ENCODE results near the gene CIROP.
"Not testable (repeated sequence)": the region's sequence is repeated elsewhere in the genome, so short reads cannot be mapped to it uniquely, and the experiment has no call there.

The CIROP gene

DNA sequence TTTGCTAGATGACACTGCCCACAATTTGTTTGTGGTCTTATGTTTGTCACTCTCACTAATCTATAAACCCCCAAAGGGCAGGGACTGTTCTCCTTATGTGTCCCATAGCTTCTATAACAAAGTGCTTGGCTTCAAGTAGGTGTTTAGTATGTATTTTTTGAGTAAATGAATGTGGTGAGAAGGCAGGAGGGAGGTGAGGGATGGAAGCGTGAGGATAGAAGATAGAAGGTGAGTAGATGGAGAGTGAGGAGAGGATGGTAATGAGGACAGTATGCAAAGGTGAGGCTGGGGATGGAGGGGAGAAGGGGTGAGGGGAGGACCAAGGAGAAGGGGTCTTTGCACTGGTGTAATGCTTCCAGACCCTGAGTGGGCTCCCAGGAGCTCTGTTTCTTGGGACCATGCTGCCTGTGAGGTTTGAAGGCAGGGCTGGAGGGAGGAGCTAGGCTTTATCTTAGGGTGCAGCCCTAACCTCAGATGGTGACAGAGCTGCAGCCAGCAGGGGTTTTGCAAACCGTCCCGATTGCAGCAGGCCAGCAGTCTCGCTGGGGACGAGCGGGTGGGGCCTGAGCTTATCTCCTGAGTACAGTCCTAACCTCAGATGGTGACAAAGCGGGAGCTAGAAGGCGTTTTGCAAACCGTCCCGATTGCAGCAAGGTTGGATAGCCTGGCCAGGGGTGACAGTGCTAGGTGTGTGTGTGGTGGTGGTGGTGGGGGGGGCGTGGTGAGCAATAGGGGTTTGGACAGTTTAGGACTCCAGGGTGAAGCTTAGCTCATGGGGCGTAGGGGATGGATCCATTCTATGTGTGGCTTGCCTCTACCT lies 7.8 kb upstream of the CIROP start:
- no peak for DNase-seq

DNA sequence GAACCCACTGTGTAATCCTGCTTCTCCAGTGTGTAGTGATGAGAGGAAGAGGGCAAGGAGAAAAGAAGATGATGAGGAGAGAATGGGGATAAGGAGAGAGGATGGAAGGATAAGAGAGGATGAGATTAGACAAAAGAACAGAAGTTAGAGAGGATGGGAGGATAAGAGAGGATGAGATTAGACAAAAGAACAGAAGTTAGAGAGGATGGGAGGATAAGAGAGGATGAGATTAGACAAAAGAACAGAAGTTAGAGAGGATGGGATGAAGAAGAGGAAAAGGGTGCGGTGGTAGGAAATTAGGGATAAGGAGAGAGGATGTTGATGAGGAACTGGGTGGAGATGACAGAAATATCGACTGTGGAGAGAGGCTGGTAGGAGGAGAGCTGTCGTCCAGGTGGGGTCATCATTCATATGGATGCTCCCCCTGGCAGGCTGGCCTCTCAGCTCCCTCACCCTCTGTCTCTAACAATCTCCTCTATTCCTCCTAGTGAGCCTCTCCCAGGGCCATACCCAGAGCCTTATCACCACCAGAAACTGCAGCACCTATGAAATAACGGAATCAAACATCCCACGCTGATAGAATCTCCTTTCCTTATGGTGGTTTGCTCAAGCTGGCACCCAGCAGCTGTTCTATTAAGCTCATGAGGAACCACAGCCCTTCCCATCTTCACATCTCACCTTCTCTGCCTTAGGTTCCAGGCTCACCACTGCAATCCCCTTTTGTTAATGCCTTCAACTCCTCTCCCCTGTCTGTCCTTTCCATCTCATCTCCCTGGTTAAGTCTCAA lies 6.0 kb upstream of the CIROP start:
- DNase-seq = no peak

DNA sequence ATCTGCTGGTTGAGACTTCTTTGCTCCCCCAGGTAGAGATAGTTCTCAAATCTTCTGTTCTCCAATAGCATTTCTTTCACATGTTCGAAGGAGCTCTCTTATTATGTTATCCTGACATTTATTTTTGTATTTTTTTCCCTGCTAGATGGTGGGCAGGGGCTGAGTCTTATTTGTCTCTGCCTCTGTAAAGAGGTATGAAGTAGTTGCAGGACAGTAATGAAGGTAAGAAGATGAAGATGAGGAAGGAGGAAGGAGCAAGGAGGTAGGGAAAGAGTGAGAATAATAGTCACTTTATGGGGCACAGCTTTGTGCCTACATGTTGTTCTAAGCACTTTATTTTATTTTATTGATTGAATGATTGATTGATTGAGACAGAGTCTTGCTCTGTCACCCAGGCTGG lies 5.0 kb upstream of the CIROP start:
- no peak for DNase-seq

DNA sequence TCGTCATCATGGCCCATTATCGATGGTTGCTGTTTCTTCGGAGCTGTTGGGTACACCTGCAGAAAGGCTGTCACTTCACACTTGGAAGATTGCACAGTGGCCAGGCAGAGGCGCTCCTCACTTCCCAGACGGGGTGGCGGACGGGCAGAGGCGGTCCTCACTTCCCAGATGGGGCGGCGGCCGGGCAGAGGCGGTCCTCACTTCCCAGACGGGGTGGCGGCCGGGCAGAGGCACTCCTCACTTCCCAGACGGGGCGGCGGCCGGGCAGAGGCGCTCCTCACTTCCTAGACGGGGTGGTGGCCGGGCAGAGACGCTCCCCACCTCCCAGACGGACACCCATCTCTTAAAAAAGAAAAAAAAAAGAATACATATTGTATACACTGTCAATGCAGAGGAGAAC lies 3.4 kb upstream of the CIROP start:
- DNase-seq = not testable (repeated sequence)

DNA sequence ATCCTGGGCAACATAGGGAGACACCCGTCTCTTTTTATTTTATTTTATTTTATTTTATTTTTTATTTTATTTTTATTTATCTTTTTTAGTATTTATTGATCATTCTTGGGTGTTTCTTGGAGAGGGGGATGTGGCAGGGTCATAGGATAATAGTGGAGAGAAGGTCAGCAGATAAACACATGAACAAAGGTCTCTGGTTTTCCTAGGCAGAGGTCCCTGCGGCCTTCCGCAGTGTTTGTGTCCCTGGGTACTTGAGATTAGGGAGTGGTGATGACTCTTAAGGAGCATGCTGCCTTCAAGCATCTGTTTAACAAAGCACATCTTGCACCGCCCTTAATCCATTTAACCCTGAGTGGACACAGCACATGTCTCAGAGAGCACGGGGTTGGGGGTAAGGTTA lies 2.8 kb upstream of the CIROP start:
- not testable (repeated sequence) for DNase-seq

DNA sequence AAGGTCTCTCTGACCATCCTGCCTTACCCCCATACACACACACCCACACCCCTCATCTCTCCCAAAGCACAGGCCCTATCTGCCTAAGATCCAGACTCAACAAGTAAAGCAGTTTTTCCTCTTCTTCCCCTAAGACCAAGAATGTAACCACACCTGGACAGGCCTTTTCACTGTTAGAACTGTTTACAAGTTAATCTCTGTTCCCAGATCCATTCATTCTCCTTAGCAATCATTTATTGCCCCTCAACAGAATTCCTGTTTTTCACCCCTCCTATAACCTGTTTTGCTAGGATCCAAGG lies 1.9 kb upstream of the CIROP start:
- DNase-seq = no peak

DNA sequence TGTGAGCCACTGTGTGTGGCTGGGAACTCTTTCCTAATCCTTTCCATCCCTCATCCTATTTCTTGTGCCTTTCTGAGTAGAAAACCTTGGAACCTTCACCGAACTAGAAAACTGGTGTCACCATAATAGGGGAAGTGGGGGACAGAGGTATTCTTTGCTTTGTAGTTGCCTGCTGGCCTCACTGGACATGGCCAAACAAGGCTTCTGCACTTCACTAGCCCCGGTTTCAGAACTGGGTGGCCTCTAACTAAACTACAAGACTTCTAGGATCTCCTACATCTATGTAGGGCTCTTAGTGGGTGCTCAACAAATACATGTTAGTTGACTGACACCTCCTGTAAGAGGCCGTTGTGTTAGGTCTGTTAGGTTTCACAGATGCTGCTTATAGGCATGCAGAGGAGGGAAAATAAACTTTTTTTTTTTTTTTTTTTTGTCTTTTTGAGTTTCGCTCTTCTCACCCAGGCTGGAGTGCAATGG lies 597 bp upstream of the CIROP start:
- no peak for DNase-seq

DNA sequence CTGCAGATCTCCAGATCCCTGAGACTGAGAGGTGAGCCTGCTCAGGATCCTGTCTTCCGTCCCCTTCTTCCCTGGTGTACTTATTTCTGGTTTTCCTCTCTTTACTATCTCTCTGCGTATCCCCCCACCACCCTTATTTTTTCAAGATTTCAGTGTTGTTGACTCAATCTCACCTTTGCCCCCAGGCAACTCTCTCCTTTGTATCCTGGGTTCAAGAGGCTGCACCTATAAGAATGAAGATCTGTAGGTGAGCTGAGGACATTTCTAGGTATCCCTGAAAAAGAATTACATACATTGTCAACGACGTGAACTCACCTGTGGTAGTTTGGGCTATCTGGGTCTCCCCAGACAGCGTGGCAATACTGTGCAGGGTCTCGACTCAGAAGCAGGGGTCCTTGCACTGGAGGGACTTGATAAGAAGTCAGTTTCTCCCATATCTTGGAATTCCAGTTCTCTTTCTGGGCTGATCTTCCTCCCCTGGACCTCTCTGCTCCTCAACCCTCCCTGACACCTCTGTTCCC lies 659 bp downstream of the CIROP start:
- DNase-seq = no peak

DNA sequence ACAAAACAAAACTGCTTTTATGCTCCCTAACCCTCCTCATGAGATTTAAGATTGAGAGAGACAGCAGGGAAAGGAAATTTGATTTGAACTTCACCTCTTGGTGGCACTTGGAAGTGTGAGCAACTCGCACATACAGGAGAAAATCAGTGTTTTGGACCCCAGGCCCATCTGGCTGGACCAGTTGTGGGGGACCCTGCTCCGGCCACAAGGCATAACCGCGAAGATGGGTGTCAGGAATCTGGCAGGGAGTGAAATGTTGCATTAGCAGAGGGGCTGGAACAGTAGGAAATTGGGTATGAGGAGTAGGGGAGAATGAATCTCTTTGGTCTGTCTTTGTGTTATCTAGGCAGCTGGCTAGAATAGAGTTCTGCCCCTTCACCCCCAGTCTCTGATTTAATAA lies 1.2 kb downstream of the CIROP start:
- no peak for DNase-seq

DNA sequence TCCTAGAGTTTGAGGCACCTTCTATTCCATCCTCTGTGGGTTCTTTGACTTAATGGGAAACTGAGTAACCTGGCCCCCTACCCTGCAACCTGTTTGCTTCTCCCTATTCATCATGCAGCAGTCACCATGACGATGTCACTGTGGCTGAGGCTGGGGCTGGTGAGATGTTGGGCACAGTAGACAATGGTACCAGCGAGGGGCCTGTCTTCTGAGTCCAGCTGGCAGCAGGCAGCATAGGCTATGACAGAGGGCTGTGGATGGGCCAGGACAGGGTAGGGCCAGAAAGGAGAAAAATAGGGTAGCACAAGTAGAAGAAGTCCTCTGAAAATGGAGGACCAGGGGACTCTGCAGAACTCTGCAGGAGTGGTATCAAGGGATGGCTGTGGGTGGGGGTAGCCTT lies 2.0 kb downstream of the CIROP start:
- no peak for DNase-seq

DNA sequence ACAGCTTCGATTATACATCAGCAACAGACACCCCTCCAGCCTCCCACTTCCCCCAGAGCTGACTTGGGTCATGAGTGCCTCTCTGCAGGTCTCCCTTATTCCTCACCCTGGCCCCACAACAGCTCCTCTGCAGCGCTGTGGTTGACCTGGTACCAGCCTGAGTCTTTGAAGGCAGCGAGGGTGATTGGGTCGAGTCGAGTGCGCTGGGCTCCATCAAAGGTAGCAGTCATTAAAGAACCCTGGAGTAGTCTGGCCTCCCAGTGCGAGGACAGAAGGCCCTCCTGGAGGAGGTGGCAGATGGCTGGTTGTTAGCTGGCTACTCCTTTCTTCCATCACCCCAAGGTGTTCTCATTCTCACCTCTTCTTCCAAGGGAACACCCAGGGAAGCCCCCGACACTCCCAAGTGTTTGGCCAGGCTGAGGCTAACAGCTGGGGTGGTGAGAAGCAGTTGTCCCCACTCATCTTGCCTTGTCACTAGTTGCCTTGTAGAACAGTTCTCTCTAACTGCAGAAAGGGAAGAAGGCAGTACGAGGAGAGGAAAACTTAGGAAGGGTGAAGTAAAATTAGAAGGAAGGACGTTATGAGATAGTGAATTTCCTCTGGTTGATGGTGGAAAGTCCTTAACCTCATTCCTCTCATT lies 2.7 kb downstream of the CIROP start:
- no peak for DNase-seq

DNA sequence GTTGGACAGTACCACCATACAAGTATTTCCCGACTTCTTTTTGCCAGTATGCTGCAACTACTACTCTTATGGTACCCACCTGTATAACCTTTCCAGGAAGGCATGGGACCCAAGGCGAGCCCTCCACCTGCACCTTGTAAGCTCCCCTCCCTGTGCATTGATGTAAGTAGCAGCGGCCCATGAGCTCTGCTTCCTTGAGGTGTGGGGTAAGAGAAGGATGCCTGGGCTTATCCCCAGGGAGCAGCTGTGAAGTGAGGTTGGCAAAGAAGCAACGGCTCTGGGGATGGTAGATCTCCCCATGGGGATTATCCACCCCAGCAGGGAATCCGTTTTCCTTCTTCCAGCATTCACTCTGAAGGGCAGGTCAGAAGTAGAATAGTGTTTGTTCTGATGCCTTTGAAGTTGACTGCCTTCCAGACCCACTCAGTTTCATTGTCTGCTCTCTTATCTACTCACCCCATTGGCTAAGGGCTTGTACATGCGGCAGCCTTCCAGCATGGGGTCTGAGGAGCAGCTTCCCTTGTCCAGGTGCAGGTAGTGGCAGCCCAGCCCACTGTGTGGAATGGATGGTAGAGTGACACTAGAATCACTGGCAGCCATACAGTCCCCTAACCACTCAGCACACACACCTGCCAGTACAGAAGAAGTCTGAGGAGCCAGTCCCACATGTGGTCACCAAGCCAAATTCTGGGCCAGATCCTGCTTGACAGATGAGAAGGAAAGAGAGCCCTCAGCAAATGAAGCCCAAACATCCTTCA lies 3.4 kb downstream of the CIROP start:
- DNase-seq = no peak

DNA sequence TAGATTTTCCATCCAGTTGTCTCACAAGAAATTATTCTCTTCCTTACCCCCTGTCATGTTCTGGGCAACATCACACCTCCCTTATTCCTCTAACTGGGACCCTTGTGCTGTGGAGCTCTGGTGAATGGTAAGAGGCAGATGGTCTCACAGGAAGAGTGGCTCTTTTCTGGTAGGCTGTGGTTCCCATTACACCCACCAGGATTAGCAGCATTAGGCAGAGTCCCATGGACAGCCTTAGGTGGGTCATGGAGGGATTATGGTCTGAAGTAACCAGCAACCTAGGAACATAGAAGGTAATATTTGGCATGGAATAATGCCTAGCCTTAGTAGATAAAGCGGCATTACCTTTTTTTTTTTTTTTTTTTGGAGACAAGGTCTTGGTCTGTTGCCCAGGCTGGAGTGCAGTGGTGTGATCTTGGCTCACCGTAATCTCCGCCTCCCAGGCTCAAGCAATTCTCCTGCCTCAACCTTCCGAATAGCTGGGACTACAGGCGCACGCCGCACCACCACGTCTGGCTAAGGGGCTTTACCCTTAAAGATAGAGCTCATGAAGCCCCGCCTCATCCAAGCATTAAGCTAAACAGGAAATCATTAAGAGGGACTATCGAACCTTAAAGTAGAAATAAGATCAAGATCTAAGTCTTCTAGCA lies 5.5 kb downstream of the CIROP start:
- DNase-seq = no peak

DNA sequence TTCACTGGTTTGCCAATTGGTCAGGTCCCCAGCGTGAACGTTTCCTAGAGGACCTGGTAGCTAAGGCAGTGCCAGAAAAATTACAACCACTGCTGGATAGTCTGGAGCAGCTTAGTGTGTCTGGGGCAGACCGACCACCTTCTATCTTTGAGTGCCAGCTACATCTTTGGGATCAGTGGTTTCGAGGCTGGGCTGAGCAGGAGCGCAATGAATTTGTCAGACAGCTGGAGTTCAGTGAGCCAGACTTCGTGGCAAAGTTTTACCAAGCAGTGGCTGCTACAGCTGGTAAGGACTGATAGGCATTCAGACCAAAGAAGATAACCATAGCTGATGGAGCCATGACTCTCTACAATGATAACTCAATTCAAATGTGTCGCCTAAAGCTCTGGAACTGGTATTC lies 7.0 kb downstream of the CIROP start:
- no peak for DNase-seq

DNA sequence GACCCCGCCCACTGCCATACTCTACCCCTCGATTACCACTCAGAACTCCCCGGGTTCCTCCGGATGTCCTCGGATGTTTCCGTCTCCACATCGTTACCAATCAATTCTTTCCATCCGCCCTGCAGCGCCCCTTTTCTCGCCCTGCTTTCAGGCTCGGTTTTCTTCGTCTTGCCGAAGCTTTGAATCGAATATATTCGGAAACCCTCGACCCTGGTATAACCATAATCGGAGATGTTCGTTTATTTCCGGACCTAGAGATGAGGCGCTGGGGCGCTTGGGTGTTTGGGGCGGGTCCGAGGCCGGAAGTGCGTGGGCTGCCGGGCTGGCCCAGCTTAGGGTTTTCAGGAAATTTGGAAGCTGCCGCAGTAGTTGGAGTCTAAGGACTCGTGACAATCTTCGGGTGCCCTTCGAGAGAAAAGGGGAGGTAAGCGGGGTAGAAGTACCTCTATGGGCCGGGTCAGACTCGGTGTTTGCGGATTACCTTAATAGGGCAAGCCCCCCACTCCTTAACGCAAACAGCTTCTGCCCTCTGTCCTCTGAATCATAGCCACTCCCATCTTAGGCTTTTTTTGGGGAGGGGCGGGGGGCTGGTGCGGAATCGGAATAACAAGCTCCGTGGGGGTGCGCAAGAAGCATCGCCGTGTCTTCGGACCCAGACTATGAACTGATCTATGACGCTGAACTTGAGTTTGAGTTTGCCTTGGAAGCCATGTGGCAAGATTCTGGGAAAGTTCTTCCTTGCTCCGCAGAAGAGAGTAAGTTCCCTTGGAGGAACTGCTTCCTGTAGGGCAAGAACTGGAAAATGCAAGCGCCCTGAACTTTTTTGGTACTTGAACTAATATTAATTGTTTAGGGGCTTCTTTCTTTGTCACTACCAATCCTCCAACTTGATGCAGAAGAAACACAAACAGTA lies 9.3 kb downstream of the CIROP start, which contains the start of gene C14orf119:
TSS of gene C14orf119 (plus strand) at position 310 of the 913 bp plus-strand sequence. CDS start 2,154 bp downstream, outside the sequence.
- DNase-seq = no peak

DNA sequence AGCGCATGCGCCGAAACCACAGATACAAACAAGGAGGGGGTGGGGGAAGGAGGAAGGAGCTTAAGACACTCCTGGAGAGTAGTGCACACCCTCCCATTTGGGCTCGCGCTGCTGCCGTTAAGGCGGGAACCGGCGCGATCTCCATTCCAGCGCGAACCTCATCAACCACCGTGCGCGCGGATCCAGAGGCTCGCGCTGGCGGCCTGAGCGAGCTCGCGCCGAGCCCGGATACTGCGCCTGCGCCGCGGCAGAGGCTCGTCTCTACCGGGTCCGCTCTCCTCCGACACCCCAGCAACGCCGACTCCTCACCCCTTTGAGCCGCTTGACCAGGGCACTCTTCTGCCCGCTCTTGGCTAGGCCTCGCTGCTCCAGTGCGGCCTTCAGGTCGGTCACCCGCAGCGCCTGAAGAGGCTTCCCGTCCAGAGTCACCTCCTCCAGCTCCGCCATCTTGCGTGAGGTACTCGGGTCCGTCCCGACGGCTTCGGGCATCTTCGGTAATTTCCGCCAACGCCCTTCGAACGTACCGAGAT lies 10.1 kb downstream of the CIROP start, which contains the start of gene ACIN1:
TSS of gene ACIN1 (minus strand) at position 471 of the 530 bp plus-strand sequence. CDS start at position 447, 24 bp downstream.
- no peak for DNase-seq

DNA sequence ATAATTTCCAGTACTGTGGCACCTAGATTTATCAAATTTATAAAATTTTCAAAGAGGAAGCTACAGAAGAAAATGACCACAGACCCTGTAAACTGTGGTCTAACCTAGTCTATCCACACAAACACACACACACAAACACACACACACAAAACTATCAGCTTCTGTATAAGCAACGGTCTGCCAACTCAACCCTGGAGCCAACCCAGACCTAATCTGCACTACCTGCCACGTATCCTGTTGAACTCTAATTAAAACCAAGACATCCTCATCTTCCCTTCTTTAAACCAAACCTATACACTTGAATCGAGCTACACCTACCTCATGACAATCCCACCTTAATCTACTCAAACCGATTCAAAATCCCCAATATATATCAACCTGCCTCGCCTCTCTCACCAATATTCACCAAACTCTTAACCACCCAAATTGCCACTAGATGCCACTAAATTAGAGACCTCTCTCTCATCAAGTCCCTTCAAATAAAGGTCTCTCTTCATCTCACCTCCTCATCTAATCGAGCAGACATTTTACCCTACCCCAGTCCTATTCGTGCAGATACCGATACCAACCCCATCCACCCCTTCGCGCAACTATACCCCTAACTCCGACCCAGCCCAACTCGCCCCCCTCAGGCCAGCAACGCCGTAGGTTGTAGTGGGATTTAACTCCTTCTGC lies 10.7 kb downstream of the CIROP start:
- no peak for DNase-seq

DNA sequence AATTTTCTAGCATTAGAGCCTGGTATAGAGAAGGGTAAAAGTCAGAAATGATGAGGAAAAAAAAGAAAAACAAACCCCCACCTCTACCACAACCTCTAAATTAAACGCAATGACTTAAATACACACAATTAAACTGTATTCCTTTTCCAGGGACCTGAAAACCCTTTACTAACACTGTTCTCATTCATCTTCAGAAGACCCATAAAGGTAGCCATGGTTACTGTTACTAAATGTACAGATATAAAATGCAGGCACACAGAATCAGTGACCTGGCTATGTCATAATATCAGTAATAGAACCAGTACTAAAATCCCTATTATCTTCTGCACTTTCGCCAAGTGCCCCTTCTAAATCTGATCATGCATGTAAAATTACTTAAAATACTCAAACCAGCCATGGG lies 11.3 kb downstream of the CIROP start:
- no peak for DNase-seq

DNA sequence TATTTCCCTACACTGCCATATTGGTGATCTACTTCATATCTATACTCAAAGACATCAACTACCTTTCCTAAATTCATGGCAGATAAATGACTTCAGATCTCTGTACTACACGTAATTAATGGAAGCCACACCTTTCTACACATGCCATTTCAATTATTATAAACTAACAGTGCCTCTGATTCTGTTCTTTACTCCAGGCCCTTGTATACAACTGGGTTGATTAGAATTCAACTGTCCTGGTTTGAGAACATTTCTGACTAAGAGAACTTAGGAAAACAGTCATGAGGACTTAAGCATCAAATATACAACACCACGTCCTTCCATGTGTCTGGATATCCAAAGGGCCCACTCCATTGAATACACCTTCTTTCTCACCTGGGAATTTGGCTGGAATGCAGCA lies 11.7 kb downstream of the CIROP start:
- no peak for DNase-seq
